ENCODE data around the gene FAM9C. TPM values are rescaled to one million over a fixed set of nuclear protein-coding genes. Genes with fewer than 3 reads are reported as not detected.
A peak's percentile ranks its signal among the peaks of the same experiment; 100 is the strongest.

Gene FAM9C
- total and polyA plus RNA-seq, 9 of the 15 experiments (the other 6 are each of a cell fraction or from before 2014, with no cell fraction given) = not detected

GRCh38 chrX:13059637-13060499, 15.4 kb upstream of the FAM9C start (continued):
- TF ChIP-seq AFF1 (IDR thresholded peaks at IDR 0.05; ENCODE audit: low read depth in 1 of 2, partially characterized antibody in 2 of 2) = peak in 1 of 2 experiments; percentile 74
- TF ChIP-seq ZNF668 (CRISPR knock-in tag; IDR thresholded peaks at IDR 0.05) = no peak
- no peak for TF ChIP-seq TSC22D4 (tag; IDR thresholded peaks at IDR 0.05)
- peak; percentile 92 for TF ChIP-seq SOX6 (IDR thresholded peaks at IDR 0.05)
- no peak for TF ChIP-seq ELF2 (CRISPR knock-in tag; IDR thresholded peaks at IDR 0.05)
- no peak for TF ChIP-seq ZNF436 (CRISPR knock-in tag; IDR thresholded peaks at IDR 0.05)
- TF ChIP-seq HOMEZ (CRISPR knock-in tag; IDR thresholded peaks at IDR 0.05) = no peak
- no peak for TF ChIP-seq ARID3A (IDR thresholded peaks at IDR 0.05; ENCODE audit: borderline replicate concordance, low read depth, low read length)
- TF ChIP-seq NR2C1 (IDR thresholded peaks at IDR 0.05) = peak; percentile 69; the same call in 1 of the 2 replicates
- TF ChIP-seq NR2C1 (tag; IDR thresholded peaks at IDR 0.05) = peak; percentile 78
- TF ChIP-seq POLR2AphosphoS2 (IDR thresholded peaks at IDR 0.05; ENCODE audit: low read length) = no peak
- TF ChIP-seq ARNT (IDR thresholded peaks at IDR 0.05) = peak in 1 of 2 experiments; percentile 76; a peak in 1 of 4 replicates
- TF ChIP-seq BCLAF1 (IDR thresholded peaks at IDR 0.05; ENCODE audit: borderline replicate concordance in 1 of 2, control insufficient read depth in 1 of 2, low read depth in 2 of 2, low read length in 1 of 2) = no peak
- TF ChIP-seq ADNP (tag; IDR thresholded peaks at IDR 0.05) = no peak; the same call in 1 of the 2 replicates
- TF ChIP-seq MECOM (CRISPR knock-in tag; IDR thresholded peaks at IDR 0.05) = no peak
- no peak for TF ChIP-seq MCM7 (IDR thresholded peaks at IDR 0.05)
- TF ChIP-seq KLF13 (tag; IDR thresholded peaks at IDR 0.05; ENCODE audit: borderline replicate concordance, low read depth) = no peak
